Measurements from ENCODE around the gene FOXD3.
"Not testable (repeated sequence)": the region's sequence is repeated elsewhere in the genome, so short reads cannot be mapped to it uniquely, and the experiment has no call there.

Gene FOXD3

GRCh38 chr1:63321066-63321784 lies 1.1 kb upstream of the FOXD3 start:
- FAIRE-seq = no peak

GRCh38 chr1:63321785-63322113 lies 618 bp upstream of the FOXD3 start:
- FAIRE-seq = no peak

GRCh38 chr1:63322944-63323864 lies 837 bp downstream of the FOXD3 start:
- FAIRE-seq = no peak

GRCh38 chr1:63323865-63324778 lies 1.8 kb downstream of the FOXD3 start:
- FAIRE-seq = no peak

- FAIRE-seq = no peak
Observed at GRCh38 chr1:63324779-63325119, 2.4 kb downstream of the FOXD3 start.

GRCh38 chr1:63325279-63325985 lies 3.1 kb downstream of the FOXD3 start:
- peak; percentile 37 for FAIRE-seq

- FAIRE-seq = no peak
Observed at GRCh38 chr1:63326106-63326472, 3.7 kb downstream of the FOXD3 start.

- no peak for FAIRE-seq
Observed at GRCh38 chr1:63326473-63327380, 4.4 kb downstream of the FOXD3 start.

- peak; percentile 30 for FAIRE-seq
Observed at GRCh38 chr1:63327417-63328054, 5.2 kb downstream of the FOXD3 start.

GRCh38 chr1:63328122-63328521 lies 5.8 kb downstream of the FOXD3 start:
- FAIRE-seq = no peak

GRCh38 chr1:63328781-63329180 lies 6.4 kb downstream of the FOXD3 start:
- no peak for FAIRE-seq

- no peak for FAIRE-seq
Observed at GRCh38 chr1:63329621-63330330, 7.4 kb downstream of the FOXD3 start.

GRCh38 chr1:63330331-63330916 lies 8.1 kb downstream of the FOXD3 start:
- FAIRE-seq = no peak

GRCh38 chr1:63342402-63342801 lies 20.0 kb downstream of the FOXD3 start:
- FAIRE-seq = no peak

GRCh38 chr1:63343922-63344321 lies 21.6 kb downstream of the FOXD3 start:
- no peak for FAIRE-seq

GRCh38 chr1:63350320-63350719 lies 28.0 kb downstream of the FOXD3 start:
- FAIRE-seq = no peak

GRCh38 chr1:63352736-63353135 lies 30.4 kb downstream of the FOXD3 start:
- no peak for FAIRE-seq

GRCh38 chr1:63356234-63356633 lies 33.9 kb downstream of the FOXD3 start:
- not testable (repeated sequence) for FAIRE-seq

GRCh38 chr1:63359561-63359960 lies 37.2 kb downstream of the FOXD3 start:
- no peak for FAIRE-seq

GRCh38 chr1:63362073-63362472 lies 39.7 kb downstream of the FOXD3 start:
- FAIRE-seq = no peak

All from A204.1 (cell line).